NOMO-1 treated with DMSO at 0.1 percent for 48 hours (cell line): ENCODE results near the gene STK33.

ENCODE experiments used
- DNase-seq: peaks from one replicate; lab custom pipeline; 2025; ENCODE audit not compliant: unreplicated experiment; lab: John Stamatoyannopoulos, UW

The STK33 gene

GRCh38 chr11:8442301-8442700 is 151.7 kb downstream of the STK33 start:
- peak; percentile 31 for DNase-seq

- DNase-seq, result no peak
Observed at GRCh38 chr11:8440649-8441048, 153.4 kb downstream of the STK33 start.

GRCh38 chr11:8429483-8429882 is 164.5 kb downstream of the STK33 start:
- no peak for DNase-seq

GRCh38 chr11:8426076-8426475 is 168.0 kb downstream of the STK33 start:
- no peak for DNase-seq

- peak; percentile 51 for DNase-seq
Observed at GRCh38 chr11:8415195-8415594, 178.8 kb downstream of the STK33 start.

- DNase-seq, result no peak
Observed at GRCh38 chr11:8408151-8408941, 185.7 kb downstream of the STK33 start.

- no peak for DNase-seq
Observed at GRCh38 chr11:8403310-8403709, 190.7 kb downstream of the STK33 start.

GRCh38 chr11:8392886-8393285 is 201.1 kb downstream of the STK33 start:
- DNase-seq, result no peak

- no peak for DNase-seq
Observed at GRCh38 chr11:8392166-8392565, 201.9 kb downstream of the STK33 start.

GRCh38 chr11:8390851-8391612 is 203.0 kb downstream of the STK33 start:
- no peak for DNase-seq

GRCh38 chr11:8389029-8389996 is 204.7 kb downstream of the STK33 start:
- no peak for DNase-seq

GRCh38 chr11:8387693-8388092 is 206.3 kb downstream of the STK33 start:
- no peak for DNase-seq

- DNase-seq, result no peak
Observed at GRCh38 chr11:8387141-8387540, 206.9 kb downstream of the STK33 start.

- no peak for DNase-seq
Observed at GRCh38 chr11:8386134-8386864, 207.7 kb downstream of the STK33 start.

- no peak for DNase-seq
Observed at GRCh38 chr11:8384199-8384821, 209.7 kb downstream of the STK33 start.

GRCh38 chr11:8383627-8384026 is 210.4 kb downstream of the STK33 start:
- DNase-seq, result no peak

GRCh38 chr11:8383227-8383626 is 210.8 kb downstream of the STK33 start:
- no peak for DNase-seq

- DNase-seq, result no peak
Observed at GRCh38 chr11:8382436-8383053, 211.5 kb downstream of the STK33 start.

- no peak for DNase-seq
Observed at GRCh38 chr11:8381871-8382396, 212.1 kb downstream of the STK33 start.
